ENCODE measurements around the gene CYTIP.

CYTIP gene

GRCh38 chr2:157460897-157461296 lies 17.0 kb upstream of the CYTIP start:
- DNase-seq: no peak

GRCh38 chr2:157460384-157460837 lies 16.5 kb upstream of the CYTIP start:
- DNase-seq: no peak

GRCh38 chr2:157459486-157459885 lies 15.6 kb upstream of the CYTIP start:
- DNase-seq: no peak

- DNase-seq: no peak
Measured at GRCh38 chr2:157447741-157448140, 3.9 kb upstream of the CYTIP start.

- no peak for DNase-seq
Measured at GRCh38 chr2:157447031-157447430, 3.1 kb upstream of the CYTIP start.

- no peak for DNase-seq
Measured at GRCh38 chr2:157444641-157445040, 752 bp upstream of the CYTIP start.

GRCh38 chr2:157443090-157443489 lies 799 bp downstream of the CYTIP start:
- no peak for DNase-seq

- DNase-seq: no peak
Measured at GRCh38 chr2:157442636-157443035, 1.3 kb downstream of the CYTIP start.

GRCh38 chr2:157442191-157442590 lies 1.7 kb downstream of the CYTIP start:
- DNase-seq: no peak

- no peak for DNase-seq
Measured at GRCh38 chr2:157441072-157441454, 2.8 kb downstream of the CYTIP start.

GRCh38 chr2:157440404-157441071 lies 3.4 kb downstream of the CYTIP start:
- no peak for DNase-seq

GRCh38 chr2:157439824-157440186 lies 4.1 kb downstream of the CYTIP start:
- no peak for DNase-seq

- no peak for DNase-seq
Measured at GRCh38 chr2:157438863-157439823, 4.7 kb downstream of the CYTIP start.

- no peak for DNase-seq
Measured at GRCh38 chr2:157433394-157433793, 10.5 kb downstream of the CYTIP start.

GRCh38 chr2:157432475-157433106 lies 11.3 kb downstream of the CYTIP start:
- DNase-seq: no peak

GRCh38 chr2:157431176-157431575 lies 12.7 kb downstream of the CYTIP start:
- DNase-seq: no peak

GRCh38 chr2:157428500-157429175 lies 15.3 kb downstream of the CYTIP start:
- no peak for DNase-seq

- no peak for DNase-seq
Measured at GRCh38 chr2:157427922-157428303, 16.0 kb downstream of the CYTIP start.

- DNase-seq: no peak
Measured at GRCh38 chr2:157427003-157427921, 16.6 kb downstream of the CYTIP start.

GRCh38 chr2:157426477-157426994 lies 17.4 kb downstream of the CYTIP start:
- no peak for DNase-seq

- DNase-seq: no peak
Measured at GRCh38 chr2:157424374-157424773, 19.5 kb downstream of the CYTIP start.

- no peak for DNase-seq
Measured at GRCh38 chr2:157421964-157422363, 21.9 kb downstream of the CYTIP start.

Data from activated CD4-positive, alpha-beta T cell treated with anti-CD3 and anti-CD28 coated beads for 1 hour (primary cell).